ENCODE measurements around the gene ZNF57.
"Not testable (repeated sequence)": the region's sequence is repeated elsewhere in the genome, so short reads cannot be mapped to it uniquely, and the experiment has no call there.

ZNF57 gene

GRCh38 chr19:2896694-2897093, 4.0 kb upstream of the ZNF57 start:
- no peak for DNase-seq (ENCODE audit: low read depth)

DNA sequence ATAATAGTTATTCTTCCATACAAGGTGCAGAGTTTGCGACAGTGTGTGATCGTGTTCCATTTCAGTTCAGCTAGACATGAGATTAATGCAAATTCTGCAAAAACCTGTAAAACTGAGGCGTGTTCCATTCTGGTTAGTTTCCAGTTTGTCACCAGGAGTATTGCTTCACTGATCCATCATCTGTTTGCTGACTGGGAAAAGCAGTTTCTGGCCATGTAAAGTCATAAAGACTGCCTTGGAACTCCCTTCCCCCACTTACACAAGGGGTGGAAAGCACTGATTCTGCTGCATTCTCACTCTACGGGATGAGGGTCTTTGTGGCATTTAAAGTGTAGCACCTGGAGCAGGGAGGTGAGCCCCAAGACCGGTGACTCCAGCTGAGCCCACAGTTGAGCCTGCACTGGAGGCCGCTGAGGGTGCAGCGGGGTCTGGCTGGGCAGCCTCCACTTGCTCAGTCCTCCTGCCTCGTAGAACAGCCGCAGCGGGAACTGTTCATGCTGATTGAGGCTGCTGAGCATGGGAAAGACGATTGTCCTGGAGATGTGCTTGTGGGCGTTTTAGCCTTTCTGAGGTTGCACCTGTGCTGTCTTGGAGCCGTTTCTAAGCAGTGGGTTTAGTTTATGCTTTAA, 2.0 kb downstream of the ZNF57 start:
- no peak for DNase-seq (ENCODE audit: low read depth)

GRCh38 chr19:2903326-2903725, 2.6 kb downstream of the ZNF57 start:
- DNase-seq (ENCODE audit: low read depth), result not testable (repeated sequence)

- no peak for DNase-seq (ENCODE audit: low read depth)
Measured at GRCh38 chr19:2905918-2906519, 5.3 kb downstream of the ZNF57 start.

GRCh38 chr19:2906631-2907195, 6.0 kb downstream of the ZNF57 start:
- DNase-seq (ENCODE audit: low read depth), result no peak

- DNase-seq (ENCODE audit: low read depth), result no peak
Measured at GRCh38 chr19:2912306-2912705, 11.6 kb downstream of the ZNF57 start.

- DNase-seq (ENCODE audit: low read depth), result no peak
Measured at GRCh38 chr19:2917275-2918184, 16.8 kb downstream of the ZNF57 start.

DNA sequence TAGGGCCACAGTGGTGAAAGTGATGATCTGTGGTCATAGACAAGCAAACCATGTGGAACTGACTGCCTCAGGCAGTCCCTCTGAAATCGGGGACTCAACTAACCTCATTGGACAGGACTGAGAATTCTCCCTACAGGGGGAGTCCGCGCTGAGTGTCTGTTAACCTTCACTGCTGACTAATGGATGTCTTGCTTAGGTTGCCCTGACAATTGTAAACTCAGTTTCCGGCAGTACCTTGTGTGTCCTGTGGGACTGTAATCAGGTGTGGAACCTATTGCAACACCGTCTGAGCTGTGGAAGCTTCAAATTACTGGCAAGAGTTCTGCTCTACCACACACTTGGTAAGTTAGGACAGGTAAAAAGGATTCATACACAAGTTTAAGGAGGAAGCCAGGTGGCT, 22.3 kb downstream of the ZNF57 start:
- DNase-seq (ENCODE audit: low read depth), result no peak

DNA sequence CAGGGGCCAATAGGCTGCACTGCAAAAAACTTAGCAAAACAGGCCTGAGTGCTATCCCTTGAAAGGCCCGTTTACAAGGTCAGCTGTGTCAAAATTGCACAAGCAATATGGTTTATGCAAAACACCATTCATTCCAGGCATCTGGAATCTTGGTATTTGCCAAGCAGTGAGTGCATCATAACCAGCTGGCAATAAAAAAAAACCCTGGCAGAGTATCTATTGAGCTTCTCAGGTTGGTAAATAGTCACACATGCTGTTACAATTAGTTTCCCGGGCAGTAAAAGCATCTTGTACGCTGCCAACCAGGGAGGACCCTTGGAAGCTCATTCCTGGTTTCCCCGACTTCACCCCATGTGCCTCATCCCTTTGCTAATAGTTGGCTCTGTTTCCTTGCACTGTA, 22.8 kb downstream of the ZNF57 start:
- peak; percentile 86 for DNase-seq (ENCODE audit: low read depth)

DNA sequence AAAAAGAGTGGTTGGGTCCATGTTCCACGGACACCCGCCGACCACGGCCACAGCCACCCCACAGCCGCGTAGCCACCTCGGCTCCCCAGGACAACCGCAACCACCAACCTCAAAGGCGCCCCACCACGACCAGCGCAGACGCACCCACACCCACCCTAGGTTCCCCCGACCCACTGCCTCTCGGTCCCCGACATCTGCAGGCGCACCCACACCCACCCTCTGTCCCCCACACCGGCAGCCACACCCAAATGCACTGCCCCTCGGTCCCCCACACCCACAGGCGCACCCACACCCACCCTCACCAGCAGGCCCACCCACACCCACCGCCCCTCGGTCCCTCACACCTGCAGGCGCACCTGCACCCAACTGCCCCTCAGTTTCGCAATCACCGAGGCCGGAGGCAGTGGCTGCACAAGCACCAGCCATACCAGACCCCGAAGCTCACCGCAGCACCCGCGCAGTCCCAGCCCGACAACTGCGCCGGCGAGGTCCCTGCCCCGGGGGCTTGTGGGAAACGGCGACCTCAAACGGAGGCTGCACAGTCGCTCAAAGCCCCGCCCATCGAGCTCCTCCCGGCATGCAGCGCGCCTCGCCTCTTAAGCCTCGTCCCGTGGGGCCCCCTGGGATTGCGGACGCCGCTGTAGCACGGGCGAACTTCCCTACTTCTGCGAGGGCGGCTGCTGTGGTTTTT, 25.8 kb downstream of the ZNF57 start:
- DNase-seq (ENCODE audit: low read depth), result no peak

GRCh38 chr19:2927032-2927430, 26.3 kb downstream of the ZNF57 start:
- DNase-seq (ENCODE audit: low read depth), result no peak

GRCh38 chr19:2933490-2933910, 32.8 kb downstream of the ZNF57 start:
- DNase-seq (ENCODE audit: low read depth), result no peak

- DNase-seq (ENCODE audit: low read depth), result not testable (repeated sequence)
Measured at GRCh38 chr19:2935863-2936262, 35.1 kb downstream of the ZNF57 start.

DNA sequence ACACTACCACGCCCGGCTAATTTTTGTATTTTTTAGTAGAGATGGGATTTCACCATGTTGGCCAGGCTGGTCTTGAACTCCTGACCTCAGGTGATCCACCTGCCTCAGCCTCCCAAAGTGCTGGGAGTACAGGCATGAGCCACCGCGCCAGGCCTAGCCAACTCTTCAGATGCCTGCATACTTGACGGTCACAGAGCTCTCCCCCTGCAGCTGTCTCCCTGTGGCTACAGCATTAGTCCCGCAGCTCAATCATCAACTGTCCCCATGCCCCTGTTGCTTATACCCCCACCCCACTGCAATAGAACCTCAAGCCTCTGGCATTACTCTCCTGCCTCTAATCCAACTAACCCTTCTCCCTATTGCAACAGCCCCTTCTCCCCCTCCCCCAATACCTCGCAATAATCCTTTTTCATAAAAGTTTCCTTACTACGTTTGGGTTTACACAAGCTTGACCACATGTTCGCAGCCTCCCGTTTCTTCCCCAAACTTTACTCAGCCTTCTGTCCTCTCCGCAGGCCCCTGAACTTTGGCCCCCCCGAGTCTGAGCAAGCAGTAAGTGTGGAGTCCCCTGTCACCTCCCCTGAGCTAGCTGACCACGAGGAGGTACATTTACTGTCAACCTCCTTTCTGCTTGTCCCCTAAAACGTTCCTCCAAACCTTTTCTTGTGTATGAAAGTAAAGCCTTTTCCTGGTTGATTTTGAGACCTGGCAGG, 42.4 kb downstream of the ZNF57 start:
- no peak for DNase-seq (ENCODE audit: low read depth)

DNA sequence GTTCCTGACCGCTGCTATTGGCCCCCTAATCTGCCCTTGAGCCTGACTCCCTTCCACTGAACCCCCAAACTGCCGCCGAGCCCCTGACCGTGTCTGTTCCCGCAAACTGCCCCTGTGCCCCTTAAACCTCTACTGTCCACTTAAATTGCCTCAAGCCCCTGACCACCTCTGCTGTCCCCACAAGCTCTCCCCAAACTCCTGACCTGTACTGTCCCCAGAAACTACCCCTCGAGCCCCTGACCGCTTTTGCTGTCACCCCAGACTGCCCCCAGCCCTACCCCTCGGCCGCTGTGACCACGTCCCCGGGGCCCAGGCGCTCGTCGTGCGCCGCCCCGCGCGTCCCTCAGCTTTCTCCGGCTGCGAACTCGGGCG, 43.7 kb downstream of the ZNF57 start:
- no peak for DNase-seq (ENCODE audit: low read depth)

DNA sequence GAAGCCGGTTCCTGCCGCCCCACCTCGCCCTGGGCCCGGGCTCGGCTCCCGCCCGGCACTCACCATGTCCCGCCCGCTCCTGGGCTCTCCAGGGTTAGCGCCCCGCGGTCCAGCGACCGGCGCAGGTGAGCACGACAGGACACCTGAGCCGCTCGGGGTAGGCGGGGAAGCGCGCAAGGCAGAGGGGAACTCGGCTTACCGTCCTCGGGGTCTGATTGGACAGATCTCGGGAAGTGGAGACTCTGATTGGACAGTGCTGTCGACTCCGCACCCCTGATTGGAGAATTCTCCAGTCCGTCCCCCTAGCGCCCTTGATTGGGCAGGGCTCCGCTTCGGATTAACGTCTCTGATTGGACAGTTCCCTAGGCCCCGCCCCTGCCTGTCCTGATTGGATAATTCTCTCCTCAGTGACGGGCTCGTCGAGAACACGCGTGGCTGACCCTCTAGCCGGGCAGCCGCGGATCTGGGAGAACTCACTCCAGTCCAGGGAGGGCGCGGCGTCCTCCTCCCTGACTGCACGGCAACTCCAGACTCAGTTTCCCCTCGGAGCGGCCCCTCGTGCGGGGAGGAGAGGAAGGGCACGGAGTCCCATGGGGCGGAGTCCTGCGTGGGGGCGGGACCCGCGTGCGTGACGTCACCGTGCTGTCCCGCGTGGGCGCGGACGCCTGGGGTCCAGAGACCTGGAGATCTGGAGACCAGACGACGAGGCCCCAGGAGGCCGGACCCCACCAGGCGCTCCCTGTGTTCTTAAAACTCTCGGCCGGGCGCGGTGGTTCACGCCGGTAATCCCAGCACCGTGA, 44.2 kb downstream of the ZNF57 start, which contains the start of gene ZNF77:
Gene ZNF77, minus strand, starts transcription at position 197 of the 800 bp plus-strand sequence. Its CDS starts 131 bp downstream, at position 66.
- peak; percentile 93 for DNase-seq (ENCODE audit: low read depth)

DNA sequence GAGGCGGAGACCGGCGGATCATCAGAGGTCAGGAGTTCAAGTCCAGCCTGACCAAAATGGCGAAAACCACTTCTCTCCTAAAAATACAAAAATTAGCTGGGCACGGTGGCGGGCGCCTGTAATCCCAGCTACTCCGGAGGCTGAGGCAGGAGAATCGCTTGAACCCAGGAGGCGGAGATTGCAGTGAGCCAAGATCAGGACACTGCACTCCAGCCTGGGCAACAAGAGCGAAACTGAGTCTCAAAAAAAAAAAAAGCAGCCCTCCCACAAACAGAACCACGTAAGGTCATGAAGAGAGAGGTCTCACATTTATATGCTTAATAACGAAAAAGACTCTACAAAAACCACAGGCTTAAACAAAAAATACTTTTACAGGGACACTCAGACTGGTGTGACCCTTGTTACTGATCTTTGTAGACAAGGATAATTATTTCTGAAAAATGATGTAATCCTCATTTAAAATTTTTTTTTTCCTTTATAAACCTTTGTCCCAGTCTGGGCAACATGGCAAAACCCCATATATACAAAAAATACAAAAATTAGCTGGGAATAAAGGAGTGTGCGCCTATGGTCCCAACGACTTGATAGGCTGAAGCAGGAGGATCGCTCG, 45.0 kb downstream of the ZNF57 start:
- DNase-seq (ENCODE audit: low read depth), result no peak

DNA sequence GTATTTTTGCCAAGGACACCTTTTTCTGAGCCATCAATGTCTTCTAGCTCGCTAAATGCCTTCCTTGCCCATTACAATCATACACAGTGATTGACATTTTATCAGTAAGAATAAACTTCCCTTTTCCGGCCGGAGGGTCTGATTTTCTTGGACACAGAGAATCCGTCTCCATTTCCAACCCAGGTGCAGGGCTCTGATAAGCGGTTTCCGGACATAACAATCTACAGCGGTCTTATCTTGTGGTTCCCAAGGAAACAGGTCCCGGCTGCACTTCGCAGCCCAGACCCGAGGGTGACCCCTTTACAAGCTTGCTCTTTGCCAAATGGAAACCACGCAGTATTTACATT, 49.2 kb downstream of the ZNF57 start:
- no peak for DNase-seq (ENCODE audit: low read depth)

GRCh38 chr19:2950286-2951124, 49.8 kb downstream of the ZNF57 start:
- peak; percentile 95 for DNase-seq (ENCODE audit: low read depth)
